T-helper 2 cell (primary cell): ENCODE measurements around the gene CR2.
A peak's percentile ranks its signal among the peaks of the same experiment; 100 is the strongest.
"Not testable (repeated sequence)": the region's sequence is repeated elsewhere in the genome, so short reads cannot be mapped to it uniquely, and the experiment has no call there.

Experiments
- DNase-seq, 5 experiments: peaks; one replicate each; pipeline versions ENCODE4 v3.0.0 to v3.0.0-alpha.2; 2012 to 2022

CR2 gene

GRCh38 chr1:207444514-207445217 lies 9.5 kb upstream of the CR2 start:
- peak in 1 of 5 experiments; percentile 30 for DNase-seq

GRCh38 chr1:207453710-207454045 lies 450 bp upstream of the CR2 start:
- DNase-seq, result no peak

GRCh38 chr1:207455183-207455754 lies 1.1 kb downstream of the CR2 start:
- no peak for DNase-seq

GRCh38 chr1:207458414-207458813 lies 4.3 kb downstream of the CR2 start:
- DNase-seq, result no peak

GRCh38 chr1:207459008-207459407 lies 4.9 kb downstream of the CR2 start:
- DNase-seq, result peak in 2 of 5 experiments; percentile 32 to 72

GRCh38 chr1:207461649-207462048 lies 7.5 kb downstream of the CR2 start:
- no peak for DNase-seq

- no peak for DNase-seq
Measured at GRCh38 chr1:207462535-207462934, 8.4 kb downstream of the CR2 start.

GRCh38 chr1:207463021-207463420 lies 8.9 kb downstream of the CR2 start:
- DNase-seq, result no peak

- DNase-seq, result peak in 1 of 5 experiments; percentile 36
Measured at GRCh38 chr1:207463571-207463970, 9.4 kb downstream of the CR2 start.

GRCh38 chr1:207470927-207471326 lies 16.8 kb downstream of the CR2 start:
- DNase-seq, result peak in 2 of 5 experiments; percentile 10 to 34

GRCh38 chr1:207474210-207474609 lies 20.1 kb downstream of the CR2 start:
- DNase-seq, result no peak

GRCh38 chr1:207486198-207486597 lies 32.1 kb downstream of the CR2 start:
- no peak for DNase-seq

- DNase-seq, result no peak
Measured at GRCh38 chr1:207487636-207488035, 33.5 kb downstream of the CR2 start.

GRCh38 chr1:207493212-207493611 lies 39.1 kb downstream of the CR2 start:
- no peak for DNase-seq

GRCh38 chr1:207494171-207494570 lies 40.0 kb downstream of the CR2 start:
- no peak for DNase-seq

GRCh38 chr1:207495281-207495680 lies 41.2 kb downstream of the CR2 start:
- DNase-seq, result not testable (repeated sequence)

- peak in 3 of 5 experiments; percentile 3 to 19 (median 5) for DNase-seq
Measured at GRCh38 chr1:207495801-207496792, 42.0 kb downstream of the CR2 start, which contains the start of gene CR1. TSS of gene CR1 (plus strand) at chr1:207496157. CDS start at chr1:207496268, 111 bp downstream.

GRCh38 chr1:207497941-207498340 lies 43.8 kb downstream of the CR2 start:
- no peak for DNase-seq

- DNase-seq, result peak; percentile 12 to 70 (median 36)
Measured at GRCh38 chr1:207499573-207499972, 45.4 kb downstream of the CR2 start.

- DNase-seq, result peak in 1 of 5 experiments; percentile 3
Measured at GRCh38 chr1:207500306-207500705, 46.2 kb downstream of the CR2 start.

GRCh38 chr1:207501071-207501470 lies 46.9 kb downstream of the CR2 start:
- DNase-seq, result no peak

GRCh38 chr1:207502726-207503125 lies 48.6 kb downstream of the CR2 start:
- DNase-seq, result no peak

- DNase-seq, result no peak
Measured at GRCh38 chr1:207503950-207504349, 49.8 kb downstream of the CR2 start.
